Posterior cingulate gyrus (tissue), 11 donors: Measurements from ENCODE around the gene PELI2.

Source experiments
- DNase-seq, 10 donors: peaks; one replicate each; pipeline versions ENCODE4 v3.0.0 to v3.0.0-alpha.2; 2020 to 2021; ENCODE audit warnings: mixed read lengths in 3 of 10
- intact Hi-C: fragments of 100-400 bp; cut with DNase I; formaldehyde crosslinking; loops from one replicate; pipeline ENCODE4 v1.15.1; 2023

PELI2 gene

DNA sequence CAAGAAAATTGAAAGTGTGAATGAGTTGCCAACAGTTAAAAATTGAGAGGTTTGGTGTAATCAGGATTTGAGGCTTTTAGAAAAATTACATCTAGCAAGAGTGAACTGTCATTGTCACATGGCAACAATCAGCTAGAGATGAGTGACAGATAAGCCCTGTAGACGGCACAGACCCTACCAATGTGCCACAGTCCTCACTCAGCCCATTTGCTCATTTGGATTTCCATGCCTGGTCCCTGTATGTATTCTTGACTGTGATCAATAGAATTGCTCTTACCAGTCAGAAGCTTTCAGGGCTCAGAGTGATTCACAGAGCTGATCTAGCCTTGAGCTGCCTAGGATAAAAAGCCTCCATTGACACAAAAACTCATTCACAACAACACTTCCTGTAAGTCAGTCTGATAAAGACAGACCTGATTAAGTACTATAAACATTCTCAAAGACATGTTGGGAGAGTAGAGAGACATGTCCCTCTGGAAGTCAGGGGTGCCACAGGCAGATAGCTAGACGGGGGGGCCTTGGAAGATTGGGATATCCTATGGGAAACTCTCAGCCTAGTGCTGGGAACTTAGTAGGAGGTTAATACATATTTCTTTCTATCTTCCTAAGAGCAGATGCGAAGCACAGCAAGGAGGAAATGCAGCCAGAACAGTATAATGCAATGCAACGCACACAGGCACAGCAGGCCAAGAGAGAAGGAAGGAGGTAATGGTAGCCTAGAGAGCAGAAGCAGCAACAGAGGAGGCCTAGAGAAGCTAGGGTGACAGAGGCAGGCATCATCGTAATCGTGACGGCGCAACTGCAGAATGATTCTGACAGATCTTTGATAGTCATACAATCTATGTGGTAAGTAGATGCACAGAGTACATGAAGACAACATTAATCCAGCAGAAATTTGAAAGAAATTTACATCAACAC is 2.0 kb upstream of the PELI2 start:
- intact Hi-C loops = loop anchor here (5.0 to 10.0 kb wide), 3 partner anchors 141 to 531 kb away; partner anchors contain the start of gene KTN1
- DNase-seq = peak in 1 of 10 donors; percentile 24

DNA sequence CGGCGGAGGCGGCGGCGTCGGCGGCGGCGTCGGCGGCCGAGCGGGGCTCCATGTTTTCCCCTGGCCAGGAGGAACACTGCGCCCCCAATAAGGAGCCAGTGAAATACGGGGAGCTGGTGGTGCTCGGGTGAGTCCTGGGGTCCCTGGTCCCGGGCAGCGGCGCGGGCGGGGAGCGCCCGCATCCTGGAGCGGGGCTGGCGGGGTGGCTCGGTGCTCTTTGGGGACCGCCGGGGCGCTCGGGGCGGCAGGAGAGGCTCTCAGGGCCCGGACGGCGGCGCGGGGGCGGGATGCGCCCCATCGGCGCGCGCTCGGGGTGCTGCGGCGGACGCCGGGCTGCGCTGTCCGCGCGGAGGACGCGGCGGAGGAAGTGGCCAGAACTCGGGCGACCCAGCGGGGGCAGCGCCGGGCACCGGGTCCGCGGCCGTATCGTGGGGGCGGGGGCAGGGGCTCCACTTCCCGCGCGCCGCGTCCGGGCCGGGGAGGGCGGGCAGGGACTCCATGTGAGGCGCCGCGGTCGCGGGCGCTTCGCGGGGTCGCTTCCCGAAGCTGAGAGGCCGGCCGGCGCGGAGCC is 485 bp downstream of the PELI2 start:
- intact Hi-C loops = loop anchor here (2.0 to 10.0 kb wide), 4 partner anchors 64 to 534 kb away; partner anchors contain the start of gene KTN1
- peak in 9 of 10 donors; percentile 17 to 89 (median 42) for DNase-seq

- DNase-seq = peak in 6 of 10 donors; percentile 26 to 91 (median 68)
- intact Hi-C loops = loop anchor here (2.0 to 10.0 kb wide), 4 partner anchors 65 to 535 kb away; partner anchors contain the start of gene KTN1
Measured at GRCh38 chr14:56119201-56119981, 1.2 kb downstream of the PELI2 start.

GRCh38 chr14:56120091-56120691 is 2.0 kb downstream of the PELI2 start:
- intact Hi-C loops = loop anchor here (10.0 kb wide), 1 partner anchor 95 kb away; no protein-coding TSS in a partner anchor
- DNase-seq = peak in 1 of 10 donors; percentile 62

- DNase-seq = no peak
- intact Hi-C loops = loop anchor here (10.0 kb wide), 1 partner anchor 93 kb away; no protein-coding TSS in a partner anchor
Measured at GRCh38 chr14:56121816-56122215, 3.6 kb downstream of the PELI2 start.

DNA sequence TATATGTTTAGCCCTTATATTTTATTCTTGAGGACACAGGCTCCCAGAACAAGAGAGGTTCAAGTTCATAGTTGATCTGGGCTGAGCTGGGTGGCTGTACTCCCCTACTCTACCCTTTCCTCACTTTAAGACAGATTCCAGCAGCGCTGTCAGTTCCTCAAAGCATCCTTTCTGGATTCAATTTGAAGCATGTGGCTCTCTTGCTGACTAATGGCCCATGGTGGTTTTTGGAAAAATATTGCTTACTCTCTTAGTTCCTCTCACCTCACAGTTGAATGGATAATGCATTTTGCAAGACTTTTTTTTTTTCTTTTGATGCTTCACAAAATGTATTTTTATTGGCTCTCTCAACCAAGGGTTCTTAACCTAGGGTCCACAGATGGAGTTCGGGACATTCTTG is 4.1 kb downstream of the PELI2 start:
- DNase-seq = no peak

GRCh38 chr14:56124327-56124726 is 6.1 kb downstream of the PELI2 start:
- intact Hi-C loops = loop anchor here (10.0 kb wide), 1 partner anchor 90 kb away; no protein-coding TSS in a partner anchor
- no peak for DNase-seq

More for the DNA sequence above, 4.1 kb downstream of the PELI2 start:
- intact Hi-C loops = loop anchor here (10.0 kb wide), 1 partner anchor 92 kb away; no protein-coding TSS in a partner anchor

GRCh38 chr14:56125772-56126636 is 7.8 kb downstream of the PELI2 start:
- intact Hi-C loops = loop anchor here (10.0 kb wide), 1 partner anchor 89 kb away; no protein-coding TSS in a partner anchor
- DNase-seq = no peak

- intact Hi-C loops = loop anchor here (10.0 kb wide), 1 partner anchor 88 kb away; no protein-coding TSS in a partner anchor
- DNase-seq = no peak
Measured at GRCh38 chr14:56126637-56126913, 8.4 kb downstream of the PELI2 start.

DNA sequence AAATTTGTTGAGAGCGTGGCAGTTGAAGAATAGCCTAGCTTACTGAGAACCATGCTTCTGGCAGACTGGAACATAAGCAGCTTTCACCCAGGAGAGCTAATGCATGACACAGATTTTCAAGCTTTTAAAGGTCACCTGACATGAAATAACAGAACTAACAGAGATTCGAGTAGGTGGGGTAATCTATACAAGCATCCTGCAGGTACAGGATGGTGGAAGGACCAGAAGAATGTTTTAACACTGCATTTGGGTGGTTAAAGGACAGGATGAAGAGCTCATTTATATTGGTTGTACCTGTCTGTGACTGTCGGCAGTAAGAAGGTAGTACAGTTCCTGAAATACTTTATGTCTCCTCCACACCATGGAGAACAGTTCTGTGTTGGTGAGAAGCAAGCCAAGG is 8.9 kb downstream of the PELI2 start:
- intact Hi-C loops = loop anchor here (10.0 kb wide), 1 partner anchor 88 kb away; no protein-coding TSS in a partner anchor
- DNase-seq = no peak

- intact Hi-C loops = loop anchor here (10.0 kb wide), 1 partner anchor 86 kb away; no protein-coding TSS in a partner anchor
- no peak for DNase-seq
Measured at GRCh38 chr14:56129092-56129491, 10.9 kb downstream of the PELI2 start.

DNA sequence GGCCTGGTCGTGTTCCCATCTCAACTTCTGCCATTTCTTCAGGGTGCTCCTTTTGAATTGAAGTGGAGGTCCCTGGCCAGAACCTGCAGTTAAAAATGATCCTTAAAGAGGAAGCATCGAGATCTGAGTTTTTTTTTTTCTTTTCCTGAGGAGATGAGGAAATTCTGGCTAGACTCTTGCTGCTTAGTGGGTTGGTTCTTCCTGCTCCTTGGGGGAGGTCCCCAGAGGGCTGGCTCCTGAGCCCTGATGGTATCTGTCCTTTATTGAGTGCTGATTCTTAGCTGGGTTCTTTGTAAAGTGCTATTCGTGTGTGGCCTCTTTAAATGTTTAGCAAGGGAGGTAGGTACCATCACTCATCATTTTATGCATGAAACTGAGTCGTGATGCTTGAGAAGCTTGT is 11.7 kb downstream of the PELI2 start:
- no peak for DNase-seq
- intact Hi-C loops = loop anchor here (10.0 kb wide), 1 partner anchor 85 kb away; no protein-coding TSS in a partner anchor

DNA sequence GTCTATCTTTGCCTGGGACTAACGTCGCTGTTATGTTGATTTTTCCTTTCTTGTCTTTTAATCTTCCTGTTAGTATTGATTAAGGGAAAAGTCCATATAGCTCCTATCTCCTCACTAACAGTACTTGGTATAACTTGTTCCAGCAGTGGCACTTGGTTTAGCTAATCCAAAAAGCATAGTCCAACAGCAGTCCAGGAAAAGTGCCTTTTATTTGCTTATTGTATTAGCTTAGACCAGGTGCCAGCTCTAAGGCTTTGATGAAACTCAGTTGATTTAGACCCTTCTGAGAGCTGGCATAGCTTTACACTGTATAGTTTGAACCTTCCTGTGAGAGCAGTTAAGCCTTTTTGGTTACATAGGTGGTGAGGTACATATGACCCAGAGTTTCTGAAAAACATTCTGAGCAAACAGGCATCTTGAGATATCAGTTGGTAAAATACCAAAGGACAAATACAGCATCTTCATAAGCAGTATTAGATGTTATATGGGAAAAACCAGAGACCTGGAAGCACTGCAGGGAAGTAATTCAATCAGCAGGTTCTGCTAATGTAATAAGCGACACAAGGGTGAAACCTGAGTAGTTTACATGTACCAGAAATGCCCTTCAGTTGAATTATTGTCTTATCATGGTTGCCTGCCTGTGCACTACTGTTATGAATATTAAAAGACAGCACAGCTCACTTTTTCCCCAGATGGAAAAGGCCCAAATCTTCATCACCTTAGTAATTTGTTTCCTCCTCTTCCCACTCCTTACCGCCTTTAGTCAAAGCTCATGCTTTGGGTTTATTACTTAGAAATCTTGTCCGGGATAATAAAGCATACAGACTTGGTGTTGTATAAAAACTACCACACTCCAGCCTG is 13.0 kb downstream of the PELI2 start:
- DNase-seq = no peak
- intact Hi-C loops = no loop called here

- intact Hi-C loops = no loop called here
- DNase-seq = no peak
Measured at GRCh38 chr14:56131865-56132833, 13.9 kb downstream of the PELI2 start.

DNA sequence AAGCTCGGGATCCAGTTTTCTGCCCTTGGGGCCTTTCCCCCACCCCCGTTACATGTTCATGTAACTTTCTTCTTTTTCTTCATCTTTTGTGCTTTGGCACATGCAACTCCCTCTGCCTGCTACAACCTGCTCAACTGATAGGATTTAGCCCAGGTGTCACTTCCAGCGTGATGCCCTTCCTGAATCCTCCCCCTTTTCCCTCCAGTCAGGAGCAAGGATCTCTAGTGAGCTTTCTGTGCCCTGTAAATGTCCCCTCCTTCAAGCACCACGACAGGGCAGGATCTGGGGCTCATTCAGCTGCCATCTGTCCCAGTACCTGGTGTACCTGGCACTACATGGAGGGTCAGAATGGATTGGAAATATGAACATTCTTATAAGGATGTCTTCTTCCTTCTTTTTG is 15.3 kb downstream of the PELI2 start:
- intact Hi-C loops = no loop called here

GRCh38 chr14:56135001-56135400 is 16.8 kb downstream of the PELI2 start:
- no peak for DNase-seq
- intact Hi-C loops = no loop called here

More for the DNA sequence above, 15.3 kb downstream of the PELI2 start:
- DNase-seq = no peak

DNA sequence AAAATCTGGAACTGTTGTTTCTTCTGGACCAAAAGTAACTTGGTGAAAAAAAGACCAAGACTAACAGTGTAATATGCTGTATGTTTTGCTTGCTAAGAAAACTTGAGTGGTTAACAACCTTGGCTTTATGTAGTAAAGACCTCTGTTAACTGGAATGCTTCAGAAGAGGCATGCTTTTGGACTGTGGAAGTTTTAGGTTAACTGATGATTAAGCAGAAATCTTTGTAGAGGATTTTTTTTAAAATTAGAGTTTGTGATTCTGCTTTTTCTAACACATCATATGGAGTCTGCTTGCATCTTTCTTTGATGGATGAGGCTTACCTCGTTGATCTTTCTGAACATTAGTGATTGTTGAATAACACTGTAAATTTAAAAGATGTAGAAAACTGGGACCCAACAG is 17.5 kb downstream of the PELI2 start:
- intact Hi-C loops = no loop called here
- no peak for DNase-seq
